WI38 (cell line): Measurements from ENCODE around the gene KRT1.

ENCODE experiments used
- H3K4me3 ChIP-seq: 2 replicates; pipeline ENCODE4 v1.5.1; 2011; ENCODE audit warnings: low read depth, mild to moderate bottlenecking, control low read depth, low read length
- TF ChIP-seq, protein P1 (sequence below): IDR thresholded peaks from 2 replicates; pipeline ENCODE4 v1.5.1; 2012; ENCODE audit warnings: low read depth, mild to moderate bottlenecking, control low read depth, low read length

Gene KRT1

DNA sequence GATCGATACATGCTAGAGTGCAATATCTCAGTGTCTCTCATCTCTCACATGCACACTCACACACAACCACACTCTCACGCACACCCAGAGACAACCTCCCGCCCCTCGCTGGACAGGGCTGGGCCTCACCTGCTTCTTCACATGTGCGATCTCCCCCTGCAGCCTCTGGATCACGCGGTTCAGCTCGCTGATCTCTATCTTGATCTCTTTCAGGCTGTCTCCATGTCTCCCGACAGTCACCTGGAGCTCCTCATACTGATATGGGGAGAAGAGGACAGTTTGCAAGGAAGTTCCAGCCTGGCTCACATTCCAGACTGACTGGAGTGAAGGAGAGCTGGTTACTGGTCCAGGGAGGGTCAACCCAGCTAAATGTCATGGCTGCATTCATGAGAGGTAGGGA, 32.6 kb downstream of the KRT1 start:
- H3K4me3 ChIP-seq = no peak overlapping the region
- TF ChIP-seq, protein P1, sequence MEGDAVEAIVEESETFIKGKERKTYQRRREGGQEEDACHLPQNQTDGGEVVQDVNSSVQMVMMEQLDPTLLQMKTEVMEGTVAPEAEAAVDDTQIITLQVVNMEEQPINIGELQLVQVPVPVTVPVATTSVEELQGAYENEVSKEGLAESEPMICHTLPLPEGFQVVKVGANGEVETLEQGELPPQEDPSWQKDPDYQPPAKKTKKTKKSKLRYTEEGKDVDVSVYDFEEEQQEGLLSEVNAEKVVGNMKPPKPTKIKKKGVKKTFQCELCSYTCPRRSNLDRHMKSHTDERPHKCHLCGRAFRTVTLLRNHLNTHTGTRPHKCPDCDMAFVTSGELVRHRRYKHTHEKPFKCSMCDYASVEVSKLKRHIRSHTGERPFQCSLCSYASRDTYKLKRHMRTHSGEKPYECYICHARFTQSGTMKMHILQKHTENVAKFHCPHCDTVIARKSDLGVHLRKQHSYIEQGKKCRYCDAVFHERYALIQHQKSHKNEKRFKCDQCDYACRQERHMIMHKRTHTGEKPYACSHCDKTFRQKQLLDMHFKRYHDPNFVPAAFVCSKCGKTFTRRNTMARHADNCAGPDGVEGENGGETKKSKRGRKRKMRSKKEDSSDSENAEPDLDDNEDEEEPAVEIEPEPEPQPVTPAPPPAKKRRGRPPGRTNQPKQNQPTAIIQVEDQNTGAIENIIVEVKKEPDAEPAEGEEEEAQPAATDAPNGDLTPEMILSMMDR = no peak

- no peak overlapping the region for H3K4me3 ChIP-seq
- TF ChIP-seq, protein P1 = no peak
These were observed 33.6 kb downstream of the KRT1 start for GRCh38 chr12:52646613-52647012.

GRCh38 chr12:52645982-52646381, 34.2 kb downstream of the KRT1 start:
- TF ChIP-seq, protein P1 = no peak
- H3K4me3 ChIP-seq = no peak overlapping the region

- TF ChIP-seq, protein P1 = no peak
- no peak overlapping the region for H3K4me3 ChIP-seq
These were observed 35.0 kb downstream of the KRT1 start for GRCh38 chr12:52645120-52645761.

- H3K4me3 ChIP-seq = no peak overlapping the region
- TF ChIP-seq, protein P1 = no peak
These were observed 36.2 kb downstream of the KRT1 start for GRCh38 chr12:52644078-52644415.

DNA sequence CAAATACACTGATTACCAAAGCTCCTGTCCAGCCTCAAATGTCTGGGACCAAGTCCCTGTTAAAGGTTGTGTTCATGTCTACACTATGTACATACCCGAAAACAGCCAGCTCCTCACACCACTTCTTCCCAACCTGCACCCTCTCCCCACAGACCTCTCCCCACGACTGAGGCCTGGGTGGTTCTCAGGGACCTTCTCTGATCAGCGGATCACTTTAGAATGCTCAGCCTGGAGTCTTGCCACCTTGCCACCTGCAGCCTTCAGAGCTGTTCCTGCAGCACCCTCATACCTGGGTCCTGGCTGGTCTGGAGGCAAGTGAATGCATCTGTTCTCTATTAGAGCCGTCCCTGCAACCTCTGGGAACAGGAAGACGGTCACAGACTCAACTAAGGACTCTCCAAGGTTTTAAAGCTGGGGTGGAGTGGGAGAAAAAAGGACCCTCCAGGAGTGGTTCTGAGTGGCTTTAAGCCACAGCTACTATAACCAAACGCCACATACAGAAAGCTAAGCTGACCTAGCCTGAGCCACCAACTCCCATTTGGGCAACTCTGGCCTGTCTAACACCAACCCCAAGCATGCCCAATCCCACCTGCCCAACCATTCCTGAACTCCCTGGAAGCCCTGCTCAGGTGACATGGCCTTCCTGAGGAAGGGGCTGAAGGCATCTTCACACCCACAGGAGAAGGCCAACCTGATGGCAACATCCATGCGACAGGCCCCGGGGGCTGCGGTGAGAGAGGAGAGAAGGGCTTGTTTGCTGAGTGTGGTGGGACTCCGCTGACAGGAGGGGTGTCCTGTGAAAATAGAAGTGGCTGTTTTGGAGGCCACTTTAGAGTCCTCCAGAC, 36.8 kb downstream of the KRT1 start:
- TF ChIP-seq, protein P1 = no peak
- no peak overlapping the region for H3K4me3 ChIP-seq

DNA sequence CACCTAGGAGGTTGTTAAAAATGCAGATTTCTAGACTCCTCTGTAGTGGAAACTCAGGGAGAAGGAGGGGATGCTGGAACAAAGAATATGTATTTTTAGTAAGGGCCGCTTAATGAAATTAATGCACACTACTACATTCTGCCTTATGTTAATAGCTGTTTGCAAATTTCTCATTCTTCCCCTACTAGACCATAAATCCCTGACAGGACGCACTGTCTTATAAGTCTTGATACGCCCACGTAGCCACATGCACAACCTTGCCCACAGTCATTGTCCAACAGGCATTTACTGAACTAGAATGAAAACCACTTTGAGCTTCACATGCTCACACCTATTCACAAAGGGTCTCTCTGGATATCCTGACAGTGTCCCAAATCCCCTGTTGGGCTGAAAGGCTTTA, 38.7 kb downstream of the KRT1 start:
- no peak overlapping the region for H3K4me3 ChIP-seq
- TF ChIP-seq, protein P1 = no peak
